HUES6 (cell line): ENCODE results near the gene PIP4K2C.
A peak's percentile ranks its signal among the peaks of the same experiment; 100 is the strongest.

Source experiments
- H3K27ac ChIP-seq: 2 replicates; pipeline ENCODE4 v1.7.0; 2013; ENCODE audit warnings: low read depth, mild to moderate bottlenecking, low read length, inconsistent platforms
- H3K27me3 ChIP-seq: 2 replicates; pipeline ENCODE4 v1.6.1; 2013; ENCODE audit warnings: low read length; ENCODE audit not compliant: control insufficient read depth, insufficient read depth
- H3K36me3 ChIP-seq: 2 replicates; pipeline ENCODE4 v1.6.1; 2013; ENCODE audit warnings: low read length; ENCODE audit not compliant: control insufficient read depth, insufficient read depth
- H3K4me1 ChIP-seq: 2 replicates; pipeline ENCODE4 v1.6.1; 2013; ENCODE audit warnings: low read length; ENCODE audit not compliant: control insufficient read depth, insufficient read depth
- H3K4me3 ChIP-seq: 2 replicates; pipeline ENCODE4 v1.5.1; 2013; ENCODE audit warnings: low read depth, low read length
- H3K9ac ChIP-seq: one replicate; pipeline ENCODE4 v1.6.1; 2013; ENCODE audit warnings: mild to moderate bottlenecking, low read length
- H3K9me3 ChIP-seq: 2 replicates; pipeline ENCODE4 v1.6.1; 2013; ENCODE audit warnings: low read depth, low read length; ENCODE audit not compliant: control insufficient read depth, insufficient read depth

Gene PIP4K2C

GRCh38 chr12:57603815-57604453 is 12.9 kb downstream of the PIP4K2C start:
- Histone ChIP-seq H3K27me3 (no peaks in the 10 kb centered on the region), H3K9me3 (no peaks in the 10 kb centered on the region), H3K36me3 (peaks cover 44% of the 10 kb centered on the region), H3K27ac (no peak overlapping the region), H3K4me3 (peak overlapping the region; percentile 86), H3K9ac (peak overlapping the region; percentile 16), H3K4me1 (peaks cover 14% of the 10 kb centered on the region)

GRCh38 chr12:57604454-57604991 is 13.5 kb downstream of the PIP4K2C start, which contains the start of gene DTX3:
Gene DTX3 (plus strand): TSS chr12:57604824. CDS start chr12:57606518, 1,694 bp downstream.
- H3K9ac ChIP-seq = peak within 1 kb of the TSS; percentile 74
- no peaks in the 10 kb centered on the region for H3K27me3 ChIP-seq
- H3K4me3 ChIP-seq = peak within 1 kb of the TSS; percentile 86
- no peaks in the 10 kb centered on the region for H3K9me3 ChIP-seq
- H3K4me1 ChIP-seq = peaks cover 20% of the 10 kb centered on the region
- peaks cover 38% of the 10 kb centered on the region for H3K36me3 ChIP-seq
- no peak within 1 kb of the TSS for H3K27ac ChIP-seq

- H3K4me1 ChIP-seq = peaks cover 20% of the 10 kb centered on the region
- no peaks in the 10 kb centered on the region for H3K9me3 ChIP-seq
- no peak overlapping the region for H3K9ac ChIP-seq
- H3K27me3 ChIP-seq = no peaks in the 10 kb centered on the region
- H3K4me3 ChIP-seq = peak overlapping the region; percentile 86
- peaks cover 32% of the 10 kb centered on the region for H3K36me3 ChIP-seq
- H3K27ac ChIP-seq = no peak overlapping the region
These were observed 14.2 kb downstream of the PIP4K2C start for GRCh38 chr12:57604992-57605810.

- H3K4me3 ChIP-seq = peak overlapping the region; percentile 86
- no peak overlapping the region for H3K9ac ChIP-seq
- H3K36me3 ChIP-seq = peaks cover 25% of the 10 kb centered on the region
These were observed 14.9 kb downstream of the PIP4K2C start for GRCh38 chr12:57605811-57606311.

GRCh38 chr12:57606399-57606798 is 15.4 kb downstream of the PIP4K2C start:
- Histone ChIP-seq H3K4me3 (no peak overlapping the region), H3K27ac (no peak overlapping the region), H3K4me1 (peaks cover 20% of the 10 kb centered on the region), H3K27me3 (peaks cover 7% of the 10 kb centered on the region; the same call in 1 of the 2 replicates), H3K36me3 (peaks cover 21% of the 10 kb centered on the region), H3K9me3 (no peaks in the 10 kb centered on the region), H3K9ac (no peak overlapping the region)

More at GRCh38 chr12:57605811-57606311, 14.9 kb downstream of the PIP4K2C start:
- Histone ChIP-seq H3K27ac (no peak overlapping the region), H3K4me1 (peaks cover 20% of the 10 kb centered on the region), H3K27me3 (peaks cover 6% of the 10 kb centered on the region; the same call in 1 of the 2 replicates), H3K9me3 (no peaks in the 10 kb centered on the region)

GRCh38 chr12:57606821-57607220 is 15.8 kb downstream of the PIP4K2C start:
- Histone ChIP-seq H3K27me3 (peaks cover 8% of the 10 kb centered on the region), H3K9ac (no peak overlapping the region), H3K36me3 (peaks cover 17% of the 10 kb centered on the region), H3K9me3 (no peaks in the 10 kb centered on the region), H3K4me1 (peaks cover 20% of the 10 kb centered on the region), H3K27ac (no peak overlapping the region), H3K4me3 (no peak overlapping the region)

- H3K27me3 ChIP-seq = peaks cover 21% of the 10 kb centered on the region
- no peak overlapping the region for H3K9ac ChIP-seq
- no peak overlapping the region for H3K4me3 ChIP-seq
- peaks cover 27% of the 10 kb centered on the region for H3K4me1 ChIP-seq
- H3K9me3 ChIP-seq = no peaks in the 10 kb centered on the region
- peaks cover 9% of the 10 kb centered on the region; the same call in 1 of the 2 replicates for H3K36me3 ChIP-seq
- H3K27ac ChIP-seq = no peak overlapping the region
These were observed 17.1 kb downstream of the PIP4K2C start for GRCh38 chr12:57607958-57608663.

GRCh38 chr12:57609101-57609780 is 18.2 kb downstream of the PIP4K2C start:
- Histone ChIP-seq H3K9ac (no peak overlapping the region), H3K4me1 (peaks cover 24% of the 10 kb centered on the region), H3K4me3 (peak overlapping the region; percentile 79), H3K9me3 (no peaks in the 10 kb centered on the region), H3K27me3 (peaks cover 26% of the 10 kb centered on the region), H3K27ac (no peak overlapping the region), H3K36me3 (peaks cover 9% of the 10 kb centered on the region; the same call in 1 of the 2 replicates)

DNA sequence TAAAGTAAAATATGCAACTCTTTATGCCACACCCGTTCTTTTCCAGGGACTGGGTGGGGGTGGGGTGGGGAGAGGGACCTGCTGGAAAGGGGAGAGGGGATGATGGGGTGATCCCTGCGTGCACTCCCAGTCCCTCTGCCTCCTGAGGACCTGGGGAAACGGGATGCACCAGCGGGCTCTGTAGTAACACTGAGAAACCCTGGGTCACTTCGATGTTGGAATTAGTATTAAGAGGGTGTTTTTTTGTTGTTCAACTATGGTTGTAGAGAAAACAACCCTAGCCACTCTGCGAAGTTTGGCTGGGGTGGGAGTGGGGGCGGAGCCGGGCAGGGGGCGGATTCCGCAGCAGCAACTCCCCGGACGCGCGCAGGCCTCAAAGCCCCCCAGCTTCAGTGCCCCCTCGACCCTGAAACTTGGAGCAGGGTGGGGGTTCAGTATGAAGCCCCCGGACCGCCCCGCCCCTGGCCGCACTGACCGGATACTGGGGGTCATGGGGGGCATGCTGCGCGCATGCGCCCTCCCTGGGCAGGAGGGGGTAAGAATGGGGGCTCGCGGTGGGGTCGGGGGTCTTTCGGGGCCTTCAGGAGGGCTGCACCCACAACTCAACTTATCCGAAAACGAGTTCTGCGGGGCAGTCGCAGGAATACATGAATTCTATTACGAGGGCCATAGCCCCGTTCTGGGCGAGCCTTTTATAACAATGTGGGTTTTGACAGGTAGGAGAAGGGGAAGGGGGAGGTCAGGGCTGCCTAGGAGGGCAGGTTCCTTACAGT is 19.0 kb downstream of the PIP4K2C start:
- peak overlapping the region; percentile 79 for H3K4me3 ChIP-seq
- H3K27me3 ChIP-seq = peaks cover 33% of the 10 kb centered on the region
- no peak overlapping the region for H3K27ac ChIP-seq

More for the DNA sequence above, 19.0 kb downstream of the PIP4K2C start:
- Histone ChIP-seq H3K4me1 (peaks cover 27% of the 10 kb centered on the region), H3K9me3 (no peaks in the 10 kb centered on the region), H3K36me3 (peaks cover 9% of the 10 kb centered on the region; the same call in 1 of the 2 replicates), H3K9ac (no peak overlapping the region)
